Ovary (tissue), 9 donors: ENCODE measurements around the gene MAIP1. TPM values are rescaled to one million over a fixed set of nuclear protein-coding genes. Genes with fewer than 3 reads are reported as not detected.

Experiments used
- DNase-seq, 5 donors: peaks; one replicate each; pipeline ENCODE4 v3.0.0-alpha.2; 2019 to 2020
- H3K27ac ChIP-seq, 2 donors: fragments of 200-600 bp; one replicate each; pipeline versions ENCODE4 v1.5.1 to v1.8.0; 2019 to 2022
- H3K27me3 ChIP-seq: fragments of 200-600 bp; one replicate; pipeline ENCODE4 v1.8.0; 2022
- H3K36me3 ChIP-seq: fragments of 200-600 bp; sonication (generic); one replicate; pipeline ENCODE4 v1.5.1; 2019
- H3K4me1 ChIP-seq: one replicate; pipeline ENCODE4 v1.8.1; 2013; ENCODE audit warnings: mild to moderate bottlenecking, moderate library complexity; ENCODE audit not compliant: insufficient read depth
- H3K4me3 ChIP-seq: fragments of 200-600 bp; sonication (generic); one replicate; pipeline ENCODE4 v1.5.1; 2017
- H3K9me3 ChIP-seq, 2 donors: fragments of 200-600 bp in 1 of 2; sonication (generic) in 1 of 2; one replicate each; pipeline versions ENCODE4 v1.5.1 to v1.8.1; 2013 to 2019; ENCODE audit warnings: mild to moderate bottlenecking in 1 of 2, moderate library complexity in 1 of 2
- CTCF ChIP-seq, 3 donors: fragments of 450-650 bp in 2 of 3; fragments of 200-600 bp in 1 of 3; IDR thresholded peaks; one replicate each; pipeline versions ENCODE4 v1.5.1 to v1.8.0; 2016 to 2022; ENCODE audit warnings: antibody characterized with exemption in 3 of 3, mild to moderate bottlenecking in 1 of 3
- EP300 ChIP-seq: sonication (generic); formaldehyde crosslinking; IDR thresholded peaks from one replicate; pipeline ENCODE4 v1.6.1; 2017; ENCODE audit warnings: antibody characterized with exemption
- POLR2A ChIP-seq: fragments of 450-650 bp; IDR thresholded peaks from one replicate; pipeline ENCODE4 v1.6.1; 2017; ENCODE audit warnings: antibody characterized with exemption, mild to moderate bottlenecking, moderate library complexity
- WGBS, 3 donors: extraction: QIAGEN DNeasy Blood & Tissue Kit in 1 of 3; methylation state at CpG; one replicate each; pipeline versions ENCODE4 v1.1.5 to v1.1.7; 2013 to 2017; 5-methylcytosine and 5-hydroxymethylcytosine counted together
- intact Hi-C, 4 donors: fragments of 100-400 bp; cut with DNase I; formaldehyde crosslinking; loops; one replicate each; pipeline versions ENCODE4 v1.11.0 to v1.15.1; 2022 to 2023
- polyA plus RNA-seq, 2 donors: library from polyadenylated mRNA; stranded (reverse); fragments of 200-250 nt in 1 of 2; fragments of 350-450 nt in 1 of 2; fragmentation: Illumina TruSeq in 1 of 2; extraction: RNeasy Lipid Tissue Mini Kit (QIAGEN cat#74804) in 1 of 2; gene quantifications; one replicate each; pipeline ENCODE4 v1.2.3, GENCODE V29; 2013 to 2014
- total RNA-seq, 7 donors: library from RNA; depleted of rRNA in 2 of 7; stranded (reverse); fragments of >200 nt in 2 of 7; fragmentation: NEBNext Ultra II Directional in 3 of 7; extraction: Animal tissue kit (Norgen Biotek cat#: 25700) in 3 of 7; gene quantifications; one replicate each; pipeline versions ENCODE4 v1.1.0 to v1.2.4, GENCODE V29; 2016 to 2023
- donor health status: DM: no; HTN: no; CAD: no; lungs with moderate emphysema.
- donor health status: DM: no; HTN: no; CAD: no.
- donor health status: Bipolar disorder and iron deficiency.
- donor health status: DM: yes; HTN: yes; CAD: no.
- donor health status: DM: no; HTN: no; CAD: no.
- donor health status: DM: yes; HTN: yes; CAD: no.

MAIP1 gene
- total and polyA plus RNA-seq, 9 donors: 10.7 to 18.3 (median 13.4) TPM

- no peak overlapping the region for H3K4me3 ChIP-seq
- H3K27ac ChIP-seq: no peak overlapping the region
- intact Hi-C loops: no loop called here
- 58 to 68% (median 68%) methylated on average over 5 of the region's 5 CpGs for WGBS, 3 donors
- TF ChIP-seq CTCF (IDR thresholded peaks at IDR 0.05) (no peak), POLR2A (no peak), EP300 (no peak)
- no peaks in the 10 kb centered on the region for H3K4me1 ChIP-seq
- H3K9me3 ChIP-seq: no peaks in the 10 kb centered on the region
- H3K36me3 ChIP-seq: no peaks in the 10 kb centered on the region
- no peak for DNase-seq
- H3K27me3 ChIP-seq: no peaks in the 10 kb centered on the region
Observed at GRCh38 chr2:199922856-199923255, 32.5 kb upstream of the MAIP1 start.

GRCh38 chr2:199923924-199924323 lies 31.5 kb upstream of the MAIP1 start:
- intact Hi-C loops: no loop called here
- no peaks in the 10 kb centered on the region for H3K9me3 ChIP-seq
- no peak overlapping the region for H3K27ac ChIP-seq
- H3K4me1 ChIP-seq: no peaks in the 10 kb centered on the region
- DNase-seq: no peak
- WGBS, 3 donors: 6 to 13% (median 13%) methylated on average over 2 of the region's 2 CpGs
- no peak overlapping the region for H3K4me3 ChIP-seq
- H3K36me3 ChIP-seq: no peaks in the 10 kb centered on the region
- no peaks in the 10 kb centered on the region for H3K27me3 ChIP-seq
- TF ChIP-seq EP300: no peak

- DNase-seq: no peak
- H3K9me3 ChIP-seq: no peaks in the 10 kb centered on the region
- no peaks in the 10 kb centered on the region for H3K27me3 ChIP-seq
- WGBS, 3 donors: 37 to 55% (median 43%) methylated on average over 1 of the region's 1 CpG
- H3K27ac ChIP-seq: no peak overlapping the region
- intact Hi-C loops: no loop called here
- no peaks in the 10 kb centered on the region for H3K4me1 ChIP-seq
- no peak overlapping the region for H3K4me3 ChIP-seq
- H3K36me3 ChIP-seq: no peaks in the 10 kb centered on the region
- TF ChIP-seq CTCF (IDR thresholded peaks at IDR 0.05) (no peak), EP300 (no peak)
Observed at GRCh38 chr2:199926806-199927205, 28.6 kb upstream of the MAIP1 start.

- DNase-seq: no peak
- H3K36me3 ChIP-seq: no peaks in the 10 kb centered on the region
- WGBS, 3 donors: 29 to 36% (median 32%) methylated on average over 2 of the region's 2 CpGs
- H3K4me3 ChIP-seq: no peak overlapping the region
- H3K27me3 ChIP-seq: no peaks in the 10 kb centered on the region
- intact Hi-C loops: no loop called here
- no peaks in the 10 kb centered on the region for H3K9me3 ChIP-seq
- H3K4me1 ChIP-seq: no peaks in the 10 kb centered on the region
- TF ChIP-seq EP300 (no peak), POLR2A (no peak), CTCF (IDR thresholded peaks at IDR 0.05) (no peak)
- no peak overlapping the region for H3K27ac ChIP-seq
Observed at GRCh38 chr2:199928226-199928625, 27.2 kb upstream of the MAIP1 start.

GRCh38 chr2:199928626-199929025 lies 26.8 kb upstream of the MAIP1 start:
- Histone ChIP-seq H3K9me3 (no peaks in the 10 kb centered on the region), H3K27me3 (no peaks in the 10 kb centered on the region), H3K4me3 (no peak overlapping the region), H3K4me1 (no peaks in the 10 kb centered on the region), H3K27ac (no peak overlapping the region), H3K36me3 (no peaks in the 10 kb centered on the region)
- TF ChIP-seq EP300 (no peak), CTCF (IDR thresholded peaks at IDR 0.05) (no peak), POLR2A (no peak)
- no peak for DNase-seq
- intact Hi-C loops: no loop called here
